Stimulated activated CD8-positive, alpha-beta memory T cell treated with anti-CD3 and anti-CD28 coated beads, Interleukin-4, amount 100 ng/mL, for 48 hours (primary cell): ENCODE measurements around the gene FAM237A.

ENCODE experiments used
- DNase-seq: peaks from one replicate; pipeline ENCODE4 v3.0.0-alpha.2; 2020

FAM237A gene

GRCh38 chr2:206692971-206693370 lies 50.7 kb downstream of the FAM237A start:
- no peak for DNase-seq

GRCh38 chr2:206693399-206694137 lies 51.3 kb downstream of the FAM237A start:
- peak; percentile 35 for DNase-seq

GRCh38 chr2:206696910-206697309 lies 54.6 kb downstream of the FAM237A start:
- DNase-seq, result no peak

GRCh38 chr2:206698811-206699210 lies 56.5 kb downstream of the FAM237A start:
- DNase-seq, result no peak
